ENCODE measurements around the gene DNALI1.
"Not testable (repeated sequence)": the region's sequence is repeated elsewhere in the genome, so short reads cannot be mapped to it uniquely, and the experiment has no call there.

The DNALI1 gene

DNA sequence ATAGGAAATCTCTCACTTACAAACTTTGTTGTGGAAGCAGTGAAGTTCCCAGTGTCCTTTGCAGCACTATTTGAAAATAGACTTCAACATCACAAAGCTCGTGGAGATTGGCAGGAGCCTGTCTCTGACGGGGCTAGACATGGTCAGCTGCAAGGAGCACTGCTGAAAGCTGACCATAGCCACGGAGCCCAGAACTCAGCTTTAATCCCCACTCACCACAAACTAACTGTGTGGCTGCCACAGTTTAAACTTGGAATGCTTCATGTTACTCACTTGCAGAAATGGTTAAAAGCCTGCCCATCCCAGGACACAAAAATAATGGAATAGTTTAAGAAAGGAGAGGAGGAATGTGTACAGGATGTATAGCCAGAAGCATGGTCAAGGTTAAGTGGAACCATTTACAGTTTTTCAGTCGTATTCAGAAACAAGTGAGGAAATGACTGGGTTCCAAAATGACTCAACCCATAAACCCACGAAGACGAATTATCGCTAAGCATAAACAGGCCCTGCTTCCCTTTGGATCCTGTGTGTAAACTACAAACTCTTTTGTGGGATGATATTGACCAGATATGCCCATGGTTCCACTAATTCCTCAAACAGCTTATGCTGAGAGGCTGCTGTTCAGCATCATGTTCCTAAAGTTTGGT, 18.2 kb downstream of the DNALI1 start:
- DNase-seq (ENCODE audit: low spot score): no peak
- TF ChIP-seq, protein P1, sequence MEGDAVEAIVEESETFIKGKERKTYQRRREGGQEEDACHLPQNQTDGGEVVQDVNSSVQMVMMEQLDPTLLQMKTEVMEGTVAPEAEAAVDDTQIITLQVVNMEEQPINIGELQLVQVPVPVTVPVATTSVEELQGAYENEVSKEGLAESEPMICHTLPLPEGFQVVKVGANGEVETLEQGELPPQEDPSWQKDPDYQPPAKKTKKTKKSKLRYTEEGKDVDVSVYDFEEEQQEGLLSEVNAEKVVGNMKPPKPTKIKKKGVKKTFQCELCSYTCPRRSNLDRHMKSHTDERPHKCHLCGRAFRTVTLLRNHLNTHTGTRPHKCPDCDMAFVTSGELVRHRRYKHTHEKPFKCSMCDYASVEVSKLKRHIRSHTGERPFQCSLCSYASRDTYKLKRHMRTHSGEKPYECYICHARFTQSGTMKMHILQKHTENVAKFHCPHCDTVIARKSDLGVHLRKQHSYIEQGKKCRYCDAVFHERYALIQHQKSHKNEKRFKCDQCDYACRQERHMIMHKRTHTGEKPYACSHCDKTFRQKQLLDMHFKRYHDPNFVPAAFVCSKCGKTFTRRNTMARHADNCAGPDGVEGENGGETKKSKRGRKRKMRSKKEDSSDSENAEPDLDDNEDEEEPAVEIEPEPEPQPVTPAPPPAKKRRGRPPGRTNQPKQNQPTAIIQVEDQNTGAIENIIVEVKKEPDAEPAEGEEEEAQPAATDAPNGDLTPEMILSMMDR (IDR thresholded peaks at IDR 0.05; ENCODE audit: extremely low read depth, missing control alignments): no peak

DNA sequence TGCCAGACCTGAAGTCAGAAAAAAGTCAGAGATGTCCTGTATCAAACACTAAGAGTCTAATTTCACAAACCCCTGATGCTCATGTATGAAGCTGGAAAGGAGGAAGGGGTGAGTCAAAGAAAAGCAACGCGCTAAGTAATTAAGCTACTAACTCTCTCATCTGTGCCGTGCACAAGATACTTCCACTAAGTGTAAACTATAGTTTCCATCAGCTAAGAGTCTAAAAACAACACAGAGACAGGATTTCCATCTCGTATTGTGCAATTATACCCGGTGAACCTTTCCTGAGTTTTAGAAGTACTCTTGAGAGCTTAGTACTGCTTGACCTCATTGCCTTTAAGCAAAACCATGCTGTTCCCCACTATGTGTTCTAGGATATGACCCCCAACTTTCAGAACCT, 19.0 kb downstream of the DNALI1 start:
- TF ChIP-seq, protein P1 (IDR thresholded peaks at IDR 0.05; ENCODE audit: extremely low read depth, missing control alignments): no peak
- DNase-seq (ENCODE audit: low spot score): no peak

DNA sequence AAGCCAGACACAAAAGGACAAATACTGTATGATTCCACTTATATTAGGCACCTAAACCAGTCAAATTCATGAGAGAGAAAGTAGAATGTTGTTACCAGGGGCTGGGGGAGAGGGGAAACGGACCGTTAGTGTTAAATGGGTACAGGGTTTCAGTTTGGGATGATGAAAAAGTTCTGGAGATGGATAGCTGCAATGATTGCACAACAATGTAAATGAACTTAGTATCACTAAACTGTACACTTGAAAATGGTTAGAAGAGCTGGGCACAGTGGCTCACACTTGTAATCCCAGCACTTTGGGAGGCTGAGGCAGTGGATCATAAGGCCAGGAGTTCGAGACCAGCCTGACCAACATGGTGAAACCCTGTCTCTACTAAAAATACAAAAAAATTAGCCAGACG, 27.8 kb downstream of the DNALI1 start:
- DNase-seq (ENCODE audit: low spot score): not testable (repeated sequence)

DNA sequence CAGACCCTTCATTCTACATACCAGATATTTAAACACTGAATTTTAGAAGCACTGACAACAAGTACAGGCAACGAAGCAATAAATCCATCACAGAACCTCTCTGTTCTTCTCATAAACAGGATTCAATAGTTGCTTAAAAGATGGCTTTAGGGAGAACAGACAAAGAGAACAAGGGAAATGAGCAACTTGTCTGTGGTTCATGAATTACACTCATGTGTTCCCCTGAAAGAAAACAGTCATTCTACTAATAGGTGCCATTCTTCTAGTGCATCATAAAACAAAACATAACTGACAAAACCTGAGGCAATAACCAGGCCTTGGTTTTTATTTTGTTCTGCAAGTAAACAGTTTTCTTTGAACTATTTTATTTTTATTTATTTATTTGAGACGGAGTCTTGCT, 32.2 kb downstream of the DNALI1 start:
- DNase-seq (ENCODE audit: low spot score): no peak
- TF ChIP-seq, protein P1 (IDR thresholded peaks at IDR 0.05; ENCODE audit: extremely low read depth, missing control alignments): no peak

DNA sequence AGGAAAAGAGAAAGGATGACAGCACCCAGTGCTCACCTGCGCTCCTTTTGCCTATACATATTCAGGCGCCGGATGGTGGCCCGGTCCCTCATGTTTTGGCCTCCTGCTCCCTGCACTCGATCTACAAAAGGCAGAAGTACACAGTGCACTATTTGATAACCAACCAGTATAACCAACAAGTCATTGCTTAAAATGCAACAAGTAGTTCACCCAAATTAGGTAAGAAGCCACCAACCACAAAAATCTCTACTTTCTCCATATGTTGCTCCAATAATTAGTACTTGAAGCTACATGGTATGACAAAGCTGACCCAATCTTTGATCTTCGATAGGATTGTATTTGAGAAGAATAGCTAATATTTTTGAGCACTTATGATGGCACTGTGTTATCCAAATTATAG, 37.0 kb downstream of the DNALI1 start:
- DNase-seq (ENCODE audit: low spot score): no peak
- TF ChIP-seq, protein P1 (IDR thresholded peaks at IDR 0.05; ENCODE audit: extremely low read depth, missing control alignments): no peak

DNA sequence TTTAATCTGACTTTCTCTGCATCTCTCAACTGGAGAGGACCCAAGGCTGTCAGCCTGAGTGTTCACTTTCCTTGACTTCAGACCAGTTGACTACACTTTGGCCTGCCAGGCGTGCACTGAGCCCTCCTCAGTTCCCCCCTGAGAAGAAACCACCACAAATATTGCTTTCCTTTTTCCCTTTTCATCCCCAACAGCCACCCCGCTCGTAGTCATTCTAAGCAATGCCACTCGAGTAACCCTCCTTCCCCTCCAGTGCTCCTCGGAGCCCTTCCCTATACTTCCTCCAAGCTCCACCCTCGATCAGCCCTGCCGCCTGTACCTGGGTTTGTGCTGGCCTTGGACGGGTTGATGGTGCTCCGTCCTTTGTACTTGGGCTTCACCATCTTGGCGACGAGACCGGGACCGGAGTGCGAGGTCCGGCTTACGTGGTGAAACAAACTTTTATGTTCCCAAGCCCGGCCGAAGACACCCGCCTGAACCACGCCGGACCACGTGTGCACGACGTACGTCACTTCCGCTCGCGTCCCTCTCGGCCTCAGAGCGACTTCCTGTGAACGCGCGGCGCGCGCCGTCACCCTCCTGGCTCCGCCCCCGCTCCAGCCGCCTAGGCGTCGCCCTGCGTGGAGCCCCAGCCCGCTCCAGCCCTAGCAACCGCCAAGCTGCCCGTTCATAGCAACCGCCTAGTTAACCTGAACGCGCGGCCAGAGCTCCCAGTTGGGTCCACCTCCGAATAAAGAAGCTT, 38.9 kb downstream of the DNALI1 start, which contains the start of gene GNL2:
Gene GNL2 (minus strand): TSS at position 498 of the 742 bp plus-strand sequence. CDS start 115 bp downstream, at position 383.
- TF ChIP-seq, protein P1 (IDR thresholded peaks at IDR 0.05; ENCODE audit: extremely low read depth, missing control alignments): no peak
- DNase-seq (ENCODE audit: low spot score): peak; percentile 97

DNA sequence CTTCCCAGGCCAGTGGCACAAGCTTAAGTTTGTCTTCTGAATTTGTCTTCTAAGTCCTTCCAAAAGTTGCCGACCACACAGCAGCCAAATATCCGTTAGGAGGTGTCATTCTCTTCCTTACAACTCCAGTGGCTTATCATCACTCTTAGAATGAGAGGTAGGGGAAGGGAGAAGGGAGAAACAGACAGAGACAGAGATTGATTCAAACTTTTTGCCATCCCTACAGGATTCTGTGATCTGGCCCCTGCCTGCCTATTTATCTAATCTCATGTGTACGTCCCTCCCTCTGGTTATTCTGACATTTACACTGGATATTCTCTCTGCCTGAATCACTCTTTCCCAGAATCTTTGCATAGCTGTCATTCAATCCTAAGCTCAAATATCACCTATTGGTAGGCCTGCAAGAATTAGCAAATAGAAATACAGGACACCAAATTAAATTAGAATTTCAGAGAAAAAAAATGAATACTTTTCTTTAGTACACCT, 39.5 kb downstream of the DNALI1 start:
- TF ChIP-seq, protein P1 (IDR thresholded peaks at IDR 0.05; ENCODE audit: extremely low read depth, missing control alignments): no peak
- DNase-seq (ENCODE audit: low spot score): no peak

Measured in GM20000 (cell line).